Stimulated activated CD8-positive, alpha-beta memory T cell treated with anti-CD3 and anti-CD28 coated beads, Interleukin-12 subunit alpha, Interleukin-12 subunit beta, amount 100 ng/mL, for 4 hours (primary cell): ENCODE results near the gene FBP2.
"Not testable (repeated sequence)": the region's sequence is repeated elsewhere in the genome, so short reads cannot be mapped to it uniquely, and the experiment has no call there.

ENCODE experiments used
- DNase-seq: peaks from one replicate; pipeline ENCODE4 v3.0.0-alpha.2; 2020; ENCODE audit warnings: low read depth

The FBP2 gene

GRCh38 chr9:94606646-94607422 is 13.2 kb upstream of the FBP2 start:
- no peak for DNase-seq

- peak; percentile 23 for DNase-seq
These were observed 9.9 kb upstream of the FBP2 start for GRCh38 chr9:94603259-94604160.

DNA sequence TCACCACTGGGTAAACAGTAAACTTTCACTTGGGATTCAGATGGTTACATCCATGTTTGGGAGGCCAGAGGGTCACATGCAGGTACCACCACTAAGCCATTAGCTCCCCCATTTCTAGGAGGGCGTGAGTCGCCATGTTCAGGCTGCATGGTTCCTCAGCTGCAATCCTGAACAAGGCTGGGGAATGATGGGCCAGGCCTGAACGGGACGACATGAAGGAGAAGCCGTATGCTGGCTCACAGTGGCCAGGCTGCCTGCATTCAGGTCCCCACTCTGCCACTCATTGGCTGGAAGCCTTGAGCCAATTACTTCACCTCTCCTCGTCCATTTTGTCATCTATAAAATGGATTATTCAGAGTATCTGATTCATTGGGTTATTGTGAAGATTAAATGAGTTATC is 9.0 kb upstream of the FBP2 start:
- no peak for DNase-seq

DNA sequence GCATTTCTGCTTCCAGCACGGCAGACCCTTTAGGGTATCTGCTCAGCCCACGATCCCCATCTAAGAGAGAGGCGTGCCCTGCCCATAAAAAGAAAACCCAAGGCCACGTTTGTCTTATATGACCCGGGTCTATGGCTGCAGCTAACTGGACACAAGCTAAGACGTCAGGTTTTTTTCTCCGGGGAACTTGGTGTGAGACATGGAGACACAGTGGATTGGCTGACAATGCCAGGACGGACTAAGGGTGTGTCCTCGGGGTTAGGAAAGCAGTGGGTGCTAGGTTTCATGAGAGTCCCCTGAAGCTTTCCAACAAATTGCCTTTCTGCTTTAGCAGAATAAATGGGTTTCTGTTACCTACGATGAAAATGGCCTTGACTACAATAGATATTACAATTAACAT is 7.1 kb upstream of the FBP2 start:
- DNase-seq = no peak

DNA sequence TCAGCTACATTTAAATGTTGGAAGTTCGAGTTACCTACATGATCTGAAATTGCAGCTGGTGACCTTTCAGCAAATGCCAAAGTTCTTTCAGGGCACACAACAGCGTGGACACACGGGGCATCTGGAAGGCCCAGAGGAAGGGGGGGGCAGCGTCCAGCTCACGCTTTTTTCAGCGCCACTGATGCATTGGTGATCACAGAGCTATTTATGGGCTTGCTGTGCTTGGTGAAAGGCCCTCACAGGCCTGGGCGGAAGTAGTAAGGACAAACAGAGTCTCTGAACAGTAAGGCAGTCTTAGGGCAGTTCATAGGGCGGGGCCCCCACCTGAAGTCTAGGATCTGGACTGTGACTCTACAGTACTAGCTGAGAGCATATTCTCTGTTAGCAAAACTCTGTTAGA is 6.6 kb upstream of the FBP2 start:
- DNase-seq = no peak

DNA sequence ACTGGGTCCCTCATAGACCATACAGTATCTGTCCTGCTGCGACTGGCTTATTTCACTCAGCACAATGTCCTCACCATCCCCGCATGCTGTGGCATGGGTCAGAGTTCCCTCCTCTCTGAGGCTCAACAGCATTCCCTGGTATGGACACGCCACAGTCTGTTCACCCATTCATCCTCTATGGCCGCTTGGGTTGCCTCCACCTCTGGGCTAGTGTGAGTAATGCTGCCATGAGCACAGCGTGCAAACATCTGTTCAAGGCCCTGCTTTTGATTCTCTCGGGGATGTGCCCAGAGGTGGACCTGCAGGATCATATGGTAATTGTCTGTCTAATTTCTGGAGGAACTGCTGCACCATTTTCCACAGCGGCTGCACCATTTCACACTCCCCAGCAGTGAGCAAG is 5.5 kb upstream of the FBP2 start:
- no peak for DNase-seq

DNA sequence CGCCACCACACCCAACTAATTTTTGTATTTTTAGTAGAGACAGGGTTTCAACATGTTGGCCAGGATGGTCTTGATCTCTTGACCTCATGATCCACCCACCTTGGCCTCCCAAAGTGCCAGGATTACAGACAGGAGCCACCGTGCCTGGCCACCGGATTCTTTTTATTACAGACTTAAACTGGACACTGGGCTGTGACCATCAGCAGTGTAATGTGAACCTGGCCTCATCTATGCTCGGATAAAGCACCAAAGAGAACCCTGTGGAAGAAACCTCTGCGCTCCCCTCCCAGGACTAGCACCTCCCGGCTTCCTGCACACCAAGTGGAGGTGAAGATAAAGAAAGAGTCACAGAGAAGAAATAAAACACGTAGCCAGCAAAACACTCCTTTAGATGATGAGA is 941 bp downstream of the FBP2 start:
- not testable (repeated sequence) for DNase-seq

- DNase-seq = no peak
These were observed 1.7 kb downstream of the FBP2 start for GRCh38 chr9:94591876-94592275.

DNA sequence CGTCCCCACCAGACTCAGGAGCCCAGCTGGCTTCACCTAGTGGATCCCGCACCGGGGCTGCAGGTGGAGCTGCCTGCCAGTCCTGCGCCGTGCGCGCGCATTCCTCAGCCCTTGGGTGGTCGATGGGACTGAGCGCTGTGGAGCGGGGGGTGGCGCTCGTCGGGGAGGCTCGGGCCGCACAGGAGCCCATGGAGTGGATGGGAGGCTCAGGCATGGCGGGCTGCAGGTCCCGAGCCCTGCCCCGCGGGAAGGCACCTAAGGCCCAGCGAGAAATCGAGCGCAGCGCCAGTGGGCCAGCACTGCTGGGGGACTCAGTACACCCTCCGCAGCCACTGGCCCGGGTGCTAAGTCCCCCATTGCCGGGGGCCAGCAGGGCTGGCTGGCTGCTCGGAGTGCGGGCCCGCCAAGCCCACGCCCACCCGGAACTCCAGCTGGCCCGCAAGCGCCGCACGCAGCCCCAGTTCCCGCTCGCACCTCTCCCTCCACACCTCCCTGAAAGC is 2.5 kb downstream of the FBP2 start:
- not testable (repeated sequence) for DNase-seq

DNA sequence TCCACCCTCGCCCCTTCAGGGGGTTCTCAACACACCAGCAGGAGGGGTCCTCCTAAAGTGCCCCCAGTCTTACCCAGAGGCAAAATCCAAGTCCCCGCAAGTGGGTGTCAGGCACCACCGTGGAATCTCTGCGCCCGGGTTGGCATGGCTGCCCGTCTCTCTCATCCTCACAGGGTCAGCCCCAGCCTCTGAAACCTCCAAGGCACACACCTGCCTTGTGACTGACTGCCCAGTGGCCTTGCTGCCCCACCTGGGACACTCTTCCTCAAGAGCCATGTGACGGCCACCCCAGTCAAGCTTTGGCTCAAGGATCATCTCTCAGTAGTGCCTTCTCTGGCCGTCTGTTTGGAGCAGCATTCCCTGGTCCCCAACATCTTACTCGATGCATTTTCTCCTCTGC is 4.9 kb downstream of the FBP2 start:
- DNase-seq = no peak

DNA sequence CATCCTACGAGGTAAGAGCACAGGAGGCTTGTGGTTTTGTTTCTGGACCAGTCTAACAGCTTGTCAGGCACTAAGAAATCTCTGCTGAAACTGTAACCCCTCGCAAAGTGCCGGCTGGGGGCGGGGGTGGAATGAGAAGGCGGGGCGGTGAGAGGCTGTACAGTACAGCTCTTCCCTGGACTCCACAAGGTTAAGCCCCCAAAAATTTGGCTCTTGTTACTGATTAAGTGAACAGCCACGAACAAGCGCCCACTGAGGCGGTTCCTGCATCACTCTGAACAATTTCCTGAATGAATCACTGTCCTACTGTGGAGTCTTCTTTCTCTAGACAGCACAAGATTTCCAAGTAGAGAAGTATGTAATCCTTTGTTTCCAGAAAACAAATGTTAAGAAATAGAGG is 6.8 kb downstream of the FBP2 start:
- DNase-seq = no peak

DNA sequence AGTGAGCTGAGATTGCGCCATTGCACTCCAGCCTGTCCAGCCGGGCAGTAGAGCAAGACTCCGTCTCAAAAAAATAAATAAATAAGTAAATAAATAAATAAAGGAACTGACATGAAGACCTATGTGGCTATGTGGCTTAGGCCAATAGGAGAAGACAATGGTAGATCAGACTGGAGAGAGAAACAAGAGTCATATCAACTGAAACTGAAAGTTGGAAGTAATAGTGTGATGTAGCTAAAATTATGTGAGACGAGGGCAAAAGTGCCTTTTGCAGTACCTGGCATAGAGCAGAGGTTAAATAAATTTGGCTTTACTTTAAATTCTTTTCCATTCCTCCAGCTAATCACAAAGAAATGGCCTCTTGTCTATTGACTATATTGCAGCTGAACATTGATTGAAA is 7.3 kb downstream of the FBP2 start:
- DNase-seq = no peak

- no peak for DNase-seq
These were observed 9.1 kb downstream of the FBP2 start for GRCh38 chr9:94584555-94584954.

DNA sequence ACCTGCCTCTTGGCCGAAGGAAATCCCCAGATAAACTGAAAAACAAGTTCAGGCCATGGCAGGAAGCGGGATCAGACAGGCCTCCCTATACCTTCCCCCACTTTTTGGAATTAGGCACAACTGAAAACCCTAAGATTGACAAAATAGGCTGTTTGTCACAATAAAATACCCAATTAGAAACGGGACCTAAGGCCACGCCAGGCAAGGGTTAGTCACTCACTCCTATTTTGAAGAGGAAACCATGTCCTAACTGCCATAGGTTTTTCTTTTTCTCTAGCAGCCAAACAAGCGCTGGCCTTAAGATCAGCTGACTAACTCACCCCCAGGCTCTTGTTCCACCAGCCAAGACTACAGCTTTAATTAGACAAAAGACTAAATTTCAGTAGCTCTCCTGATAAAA is 11.9 kb downstream of the FBP2 start:
- no peak for DNase-seq

GRCh38 chr9:94577571-94577970 is 16.1 kb downstream of the FBP2 start:
- DNase-seq = no peak

DNA sequence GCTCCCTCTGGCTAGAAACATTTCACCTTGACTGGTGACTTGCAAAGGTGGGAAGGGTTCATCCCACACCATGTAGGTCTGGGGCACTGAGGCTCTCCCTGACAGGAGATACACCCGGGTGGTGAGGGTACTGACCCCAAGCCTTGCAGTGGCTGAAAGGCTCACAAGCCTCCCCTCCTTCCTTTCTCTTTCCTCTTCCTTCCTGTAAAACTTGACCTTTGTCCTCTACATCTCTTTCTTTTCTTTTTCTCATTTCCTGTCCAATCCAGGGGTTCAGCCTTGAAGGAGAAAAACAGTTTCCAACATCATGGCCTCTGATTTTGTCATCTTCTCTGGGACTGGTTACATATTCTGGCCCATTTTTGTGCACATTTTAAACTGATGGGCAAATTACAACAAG is 16.6 kb downstream of the FBP2 start:
- DNase-seq = no peak

- DNase-seq = no peak
These were observed 17.5 kb downstream of the FBP2 start for GRCh38 chr9:94576131-94576530.

DNA sequence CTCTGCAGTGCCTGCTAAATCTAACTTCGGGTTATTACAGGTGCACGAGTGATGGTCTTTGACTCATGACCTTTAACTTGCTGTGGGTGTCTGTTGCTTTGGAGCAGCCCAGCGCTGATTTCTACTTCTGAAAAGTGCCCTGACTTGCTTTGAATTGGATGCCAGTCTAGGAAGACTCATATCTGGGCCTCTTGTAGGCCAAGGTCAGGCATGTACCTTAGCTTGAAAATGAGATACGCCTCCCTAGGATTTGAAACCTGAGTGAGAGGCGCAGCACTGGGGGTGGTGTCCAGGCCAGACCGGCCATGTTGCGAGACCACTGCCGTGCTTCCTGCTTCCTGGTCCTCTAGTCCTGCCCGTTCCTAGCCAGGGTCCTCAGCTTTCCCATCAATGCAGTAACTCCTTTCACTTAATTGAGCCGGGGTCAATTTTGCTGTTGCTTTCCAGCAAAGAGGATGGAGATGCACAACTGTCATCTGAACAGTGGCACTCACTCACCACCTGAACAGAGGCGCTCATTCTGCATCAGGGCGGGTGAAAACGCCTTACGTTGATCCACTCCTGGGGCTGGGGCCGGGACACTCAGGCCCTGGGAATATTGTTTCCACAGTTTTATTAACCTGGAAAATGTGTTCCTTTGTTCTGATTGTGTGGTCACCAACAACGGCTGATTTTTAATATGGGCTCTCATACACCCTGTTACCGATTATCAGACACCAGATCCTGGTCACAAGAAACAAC is 24.5 kb downstream of the FBP2 start:
- DNase-seq = no peak

DNA sequence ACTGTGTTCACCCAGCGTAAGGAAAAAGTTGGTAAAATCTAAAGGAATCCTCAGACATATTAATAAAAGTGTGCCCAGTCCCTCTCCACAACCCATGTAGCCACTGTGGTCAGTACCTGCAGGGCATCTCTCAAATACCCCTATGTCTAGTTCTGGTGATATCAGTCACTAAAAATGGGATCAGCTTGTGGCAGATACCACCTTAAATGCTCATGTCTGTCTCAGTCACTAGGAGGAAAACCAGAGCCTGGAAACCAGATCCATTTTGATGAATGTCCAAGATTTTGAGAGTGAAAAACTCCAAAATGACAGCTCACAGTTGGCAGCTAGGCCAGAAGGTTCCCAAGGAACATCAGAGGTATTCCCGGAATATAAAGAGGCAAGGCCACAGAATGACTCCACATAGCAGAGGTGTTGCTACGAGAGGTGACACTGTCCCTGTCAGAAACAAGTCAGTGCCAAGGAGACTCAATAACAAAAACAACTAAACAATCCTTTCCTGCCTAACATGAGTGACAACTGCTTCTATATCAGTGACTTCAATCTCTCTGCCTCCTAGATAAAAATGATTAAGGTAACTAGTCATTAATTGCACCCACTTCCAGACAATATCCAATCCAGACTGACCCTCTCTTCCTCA is 25.3 kb downstream of the FBP2 start:
- DNase-seq = no peak

DNA sequence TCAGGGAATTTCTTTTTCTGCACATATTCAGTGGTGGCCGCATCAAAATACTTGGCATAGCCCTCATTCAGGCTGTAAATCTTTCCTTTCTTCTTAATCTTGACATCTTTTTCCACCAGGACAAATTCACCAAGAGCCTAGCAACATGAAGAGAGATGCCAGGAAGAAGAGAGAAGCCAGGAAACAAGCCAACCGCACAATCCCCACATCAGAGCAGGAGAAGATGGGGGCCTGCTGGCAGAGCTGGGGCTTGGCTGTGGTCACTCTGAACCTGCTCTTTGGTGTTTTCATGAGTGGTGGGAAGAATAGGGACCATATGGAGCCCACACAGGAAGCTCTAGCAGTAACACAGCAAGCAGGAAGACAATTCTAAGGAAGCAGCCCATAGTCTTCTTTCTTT is 26.4 kb downstream of the FBP2 start:
- no peak for DNase-seq

- DNase-seq = no peak
These were observed 27.1 kb downstream of the FBP2 start for GRCh38 chr9:94566550-94566949.

DNA sequence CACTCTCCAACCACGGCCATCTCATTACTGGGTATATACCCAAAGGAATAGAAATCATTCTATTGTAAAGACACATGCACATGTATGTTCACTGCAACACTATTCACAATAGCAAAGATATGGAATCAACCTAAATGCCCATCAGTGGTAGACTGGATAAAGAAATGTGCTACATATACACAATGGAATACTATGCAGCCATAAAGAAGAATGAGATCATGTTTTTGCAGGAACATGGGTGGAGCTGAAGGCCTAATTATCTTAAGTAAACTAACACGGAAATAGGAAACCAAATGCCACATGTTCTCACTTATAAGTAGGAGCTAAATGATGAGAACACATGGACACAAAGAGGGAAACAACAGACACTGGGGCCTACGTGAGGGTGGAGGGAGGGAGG is 29.3 kb downstream of the FBP2 start:
- not testable (repeated sequence) for DNase-seq
